Omental fat pad (tissue), 4 donors: ENCODE data around the gene NCDN. TPM values are rescaled to one million over a fixed set of nuclear protein-coding genes. Genes with fewer than 3 reads are reported as not detected.

Experiments
- ATAC-seq: fragments of 150-250 bp; one replicate; pipeline ENCODE4 v1.9.1; 2016; ENCODE audit warnings: mild to moderate bottlenecking, moderate library complexity; ENCODE audit not compliant: low FRiP score
- DNase-seq: peaks from one replicate; pipeline ENCODE4 v3.0.0-alpha.2; 2019; ENCODE audit warnings: low spot score
- total RNA-seq, 4 donors: library from RNA; depleted of rRNA; stranded (reverse); fragments of >200 nt; gene quantifications; one replicate each; pipeline ENCODE4 v1.1.0, GENCODE V29; 2016
- TF ChIP-seq, protein P1 (sequence below), 3 donors: fragments of 450-650 bp; IDR thresholded peaks; one replicate each; pipeline ENCODE4 v1.5.1; 2016 to 2017; ENCODE audit warnings: antibody characterized with exemption in 3 of 3, mild to moderate bottlenecking in 3 of 3, moderate library complexity in 2 of 3

Gene NCDN
- total RNA-seq, 4 donors from 2014 or later = 12.2 to 20.9 (median 15.1) TPM

DNA sequence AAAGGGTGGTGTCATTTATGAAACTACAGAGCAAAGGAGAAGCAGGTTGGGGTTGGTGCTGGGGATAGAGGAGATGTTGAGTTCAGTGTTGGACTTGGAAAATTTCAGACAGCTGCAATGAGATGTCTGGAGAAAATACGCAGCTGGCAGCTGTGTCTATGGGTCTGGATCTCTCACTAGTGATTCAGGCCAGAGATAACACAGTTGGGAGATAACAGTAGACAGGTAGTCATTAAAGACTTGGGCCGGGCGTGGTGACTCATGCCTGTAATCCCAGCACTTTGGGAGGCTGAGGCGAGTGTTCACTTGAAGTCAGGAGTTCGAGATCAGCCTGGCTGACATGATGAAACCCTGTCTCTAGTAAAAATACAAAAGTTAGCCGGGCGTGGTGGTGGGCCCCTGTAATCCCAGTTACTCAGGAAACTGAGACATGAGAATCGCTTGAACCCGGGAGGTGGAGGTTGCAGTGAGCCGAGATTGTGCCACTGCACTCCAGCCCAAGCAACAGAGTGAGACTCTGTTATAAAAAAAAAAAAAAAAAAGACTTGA is 13.1 kb downstream of the NCDN start:
- DNase-seq = no peak
- TF ChIP-seq, protein P1, sequence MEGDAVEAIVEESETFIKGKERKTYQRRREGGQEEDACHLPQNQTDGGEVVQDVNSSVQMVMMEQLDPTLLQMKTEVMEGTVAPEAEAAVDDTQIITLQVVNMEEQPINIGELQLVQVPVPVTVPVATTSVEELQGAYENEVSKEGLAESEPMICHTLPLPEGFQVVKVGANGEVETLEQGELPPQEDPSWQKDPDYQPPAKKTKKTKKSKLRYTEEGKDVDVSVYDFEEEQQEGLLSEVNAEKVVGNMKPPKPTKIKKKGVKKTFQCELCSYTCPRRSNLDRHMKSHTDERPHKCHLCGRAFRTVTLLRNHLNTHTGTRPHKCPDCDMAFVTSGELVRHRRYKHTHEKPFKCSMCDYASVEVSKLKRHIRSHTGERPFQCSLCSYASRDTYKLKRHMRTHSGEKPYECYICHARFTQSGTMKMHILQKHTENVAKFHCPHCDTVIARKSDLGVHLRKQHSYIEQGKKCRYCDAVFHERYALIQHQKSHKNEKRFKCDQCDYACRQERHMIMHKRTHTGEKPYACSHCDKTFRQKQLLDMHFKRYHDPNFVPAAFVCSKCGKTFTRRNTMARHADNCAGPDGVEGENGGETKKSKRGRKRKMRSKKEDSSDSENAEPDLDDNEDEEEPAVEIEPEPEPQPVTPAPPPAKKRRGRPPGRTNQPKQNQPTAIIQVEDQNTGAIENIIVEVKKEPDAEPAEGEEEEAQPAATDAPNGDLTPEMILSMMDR (IDR thresholded peaks at IDR 0.05) = no peak
- ATAC-seq = no peak

DNA sequence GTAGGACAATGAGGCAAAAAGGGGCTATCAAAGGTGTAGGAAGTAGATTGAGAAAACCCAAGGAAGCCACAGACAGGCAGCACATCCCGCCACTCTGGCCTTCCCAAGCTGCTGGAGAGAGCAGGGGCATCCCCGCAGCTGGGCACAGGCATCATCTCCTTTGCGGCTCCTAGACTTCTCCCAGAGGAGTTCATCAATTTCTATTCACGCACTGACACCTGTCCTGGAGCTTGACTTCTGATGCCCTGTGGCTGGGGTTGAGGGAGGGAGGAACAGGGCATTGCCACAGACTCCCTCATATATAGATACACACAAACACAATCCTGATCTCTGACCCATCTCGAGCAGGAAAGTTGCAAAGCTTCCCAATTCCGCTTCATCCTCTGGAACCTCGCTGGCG is 13.7 kb downstream of the NCDN start:
- no peak for ATAC-seq
- TF ChIP-seq, protein P1 (IDR thresholded peaks at IDR 0.05) = no peak
- no peak for DNase-seq

DNA sequence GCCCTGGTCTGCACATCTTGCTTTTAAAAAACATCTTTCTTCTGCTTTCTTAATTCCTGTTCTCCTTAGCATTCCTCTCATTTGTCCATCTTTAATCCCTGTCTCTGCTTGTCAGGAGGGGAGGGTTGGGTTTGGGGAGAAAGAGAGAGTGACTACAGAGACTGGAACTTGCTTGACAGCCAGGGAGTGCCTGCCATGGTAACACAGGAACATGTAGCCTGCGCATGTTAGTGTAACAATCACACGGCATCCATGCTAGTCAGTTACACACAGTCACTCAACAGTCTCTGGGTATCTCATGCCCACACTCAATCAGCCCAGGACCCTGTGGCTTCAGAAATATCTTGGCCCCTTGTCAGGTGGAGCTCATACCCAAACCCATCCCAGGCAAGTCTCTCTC is 14.7 kb downstream of the NCDN start:
- ATAC-seq (no peak), DNase-seq (no peak)

DNA sequence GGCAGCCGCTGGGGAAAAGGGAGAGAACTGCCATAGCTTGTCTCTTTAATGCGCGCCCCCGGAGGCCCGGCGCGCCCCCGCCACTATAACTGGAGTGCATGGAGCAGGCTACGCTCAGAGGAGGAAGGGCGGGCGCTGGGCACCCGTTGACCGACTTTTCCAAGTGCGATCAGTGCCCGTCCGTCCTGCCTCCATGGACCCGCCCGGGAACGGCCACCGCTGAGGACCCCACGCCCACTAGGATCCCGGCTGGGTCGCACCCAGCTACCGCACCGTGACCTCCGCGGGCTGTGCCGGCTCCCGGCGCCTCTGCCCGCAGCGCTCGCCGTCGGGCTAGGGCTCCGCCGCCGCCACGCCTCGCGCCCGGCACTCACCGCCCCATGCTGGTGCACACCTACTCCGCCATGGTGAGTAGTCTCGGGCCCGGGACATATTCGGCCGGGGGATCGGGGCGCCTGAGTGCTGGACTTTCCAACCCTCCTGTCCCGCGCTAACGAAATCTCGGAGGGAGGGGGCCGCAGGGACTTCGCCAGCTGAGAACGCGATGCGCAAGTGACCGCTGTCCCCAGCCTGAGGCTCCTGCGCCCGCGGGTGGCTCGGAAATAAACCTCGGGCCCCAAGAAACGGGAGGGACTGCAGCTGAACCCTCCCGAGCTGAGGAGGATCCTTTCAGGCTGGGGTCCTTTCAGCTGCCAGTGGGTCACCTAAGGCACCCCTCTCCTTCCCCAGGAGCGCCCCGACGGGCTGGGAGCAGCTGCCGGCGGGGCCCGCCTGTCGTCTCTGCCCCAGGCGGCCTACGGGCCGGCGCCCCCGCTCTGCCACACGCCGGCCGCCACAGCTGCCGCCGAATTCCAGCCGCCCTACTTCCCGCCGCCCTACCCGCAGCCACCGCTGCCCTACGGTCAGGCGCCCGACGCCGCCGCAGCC is 15.9 kb downstream of the NCDN start, which contains the start of gene TFAP2E:
Gene TFAP2E, plus strand, starts transcription at position 117 of the 927 bp plus-strand sequence. Its CDS starts 264 bp downstream, at position 381.
- DNase-seq = no peak
- TF ChIP-seq, protein P1 (IDR thresholded peaks at IDR 0.05) = no peak
- no peak for ATAC-seq

More for the DNA sequence above, 14.7 kb downstream of the NCDN start:
- TF ChIP-seq, protein P1 (IDR thresholded peaks at IDR 0.05) = no peak

DNA sequence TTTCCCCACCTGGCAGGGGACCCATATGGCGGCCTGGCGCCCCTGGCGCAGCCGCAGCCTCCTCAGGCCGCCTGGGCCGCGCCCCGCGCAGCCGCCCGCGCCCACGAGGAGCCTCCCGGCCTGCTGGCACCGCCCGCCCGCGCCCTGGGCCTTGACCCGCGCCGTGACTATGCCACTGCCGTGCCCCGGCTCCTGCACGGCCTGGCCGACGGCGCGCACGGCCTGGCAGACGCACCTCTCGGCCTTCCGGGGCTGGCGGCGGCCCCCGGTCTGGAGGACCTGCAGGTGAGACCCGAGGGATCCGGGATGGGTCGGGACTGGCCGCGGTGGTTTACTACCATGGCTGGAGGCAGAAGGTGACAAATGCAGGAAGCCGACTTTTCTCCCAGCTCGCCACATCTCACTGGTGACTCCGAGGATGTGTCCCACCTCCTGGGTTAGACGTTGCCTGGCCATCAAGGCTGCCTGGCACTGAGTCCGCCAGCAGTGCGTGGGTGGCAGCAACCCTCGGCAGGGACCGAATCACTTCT is 16.6 kb downstream of the NCDN start:
- ATAC-seq (no peak), DNase-seq (no peak)
- TF ChIP-seq, protein P1 (IDR thresholded peaks at IDR 0.05) = no peak

DNA sequence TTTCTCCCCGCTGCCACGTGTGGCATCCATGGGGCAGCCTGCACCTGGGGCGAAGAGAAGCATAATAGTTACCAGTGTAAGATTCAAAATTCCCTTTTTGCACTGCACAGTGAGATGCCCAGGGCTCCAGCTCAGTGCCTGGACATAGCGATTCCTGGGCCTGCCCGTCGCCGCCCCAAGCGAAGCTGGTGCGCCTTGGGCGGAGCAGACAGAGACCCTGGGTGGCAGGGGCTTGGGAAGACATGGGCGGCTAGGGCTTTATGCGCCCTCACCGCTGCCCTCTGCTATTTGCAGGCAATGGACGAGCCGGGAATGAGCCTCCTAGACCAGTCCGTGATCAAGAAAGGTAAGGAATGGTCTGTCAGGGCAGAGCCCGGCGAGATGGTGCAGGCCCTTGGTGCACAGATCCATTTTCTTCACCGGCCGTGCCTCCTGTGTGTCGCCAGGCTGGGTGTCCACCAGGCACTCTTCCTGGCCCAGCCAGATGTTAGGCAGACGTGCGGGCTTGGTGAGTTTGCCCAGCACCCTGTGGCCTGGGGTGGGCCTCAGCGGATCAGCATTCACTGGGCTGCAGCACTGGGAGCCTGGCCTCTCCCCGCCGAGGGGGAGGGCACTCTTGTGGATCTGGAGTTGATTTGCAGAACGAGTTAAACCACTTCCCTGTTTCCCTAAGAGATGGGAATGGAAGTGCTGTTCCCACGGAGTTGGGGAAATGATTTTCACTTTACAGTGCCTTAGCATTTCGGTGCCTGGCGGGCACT is 17.2 kb downstream of the NCDN start:
- TF ChIP-seq, protein P1 (IDR thresholded peaks at IDR 0.05) = no peak
- ATAC-seq (no peak), DNase-seq (no peak)
